Endothelial cell (in vitro differentiated cells): ENCODE data around the gene ADAM21. TPM values are rescaled to one million over a fixed set of nuclear protein-coding genes. Genes with fewer than 3 reads are reported as not detected.
"Not testable (repeated sequence)": the region's sequence is repeated elsewhere in the genome, so short reads cannot be mapped to it uniquely, and the experiment has no call there.

Experiments
- DNase-seq: peaks from one replicate; pipeline ENCODE4 v3.0.0; 2021; ENCODE audit warnings: low spot score
- H3K27ac Mint-ChIP-seq: one replicate; pipeline ENCODE4 v1.8.0; 2021; ENCODE audit warnings: mixed read lengths, inconsistent platforms; ENCODE audit not compliant: unreplicated experiment
- H3K27me3 Mint-ChIP-seq: one replicate; pipeline ENCODE4 v1.8.0; 2021; ENCODE audit warnings: mild to moderate bottlenecking, moderate library complexity, mixed read lengths, inconsistent platforms; ENCODE audit not compliant: unreplicated experiment
- H3K36me3 Mint-ChIP-seq: one replicate; pipeline ENCODE4 v1.8.0; 2021; ENCODE audit warnings: mild to moderate bottlenecking, low read depth, mixed read lengths, inconsistent platforms; ENCODE audit not compliant: unreplicated experiment
- H3K4me1 Mint-ChIP-seq: one replicate; pipeline ENCODE4 v1.8.0; 2021; ENCODE audit warnings: mild to moderate bottlenecking, mixed read lengths, inconsistent platforms; ENCODE audit not compliant: unreplicated experiment
- H3K4me3 Mint-ChIP-seq: one replicate; pipeline ENCODE4 v1.8.0; 2021; ENCODE audit warnings: mild to moderate bottlenecking, mixed read lengths, inconsistent platforms; ENCODE audit not compliant: unreplicated experiment
- H3K9me3 Mint-ChIP-seq: one replicate; pipeline ENCODE4 v1.8.0; 2021; ENCODE audit warnings: mixed read lengths, inconsistent platforms; ENCODE audit not compliant: unreplicated experiment
- CTCF ChIP-seq: fragments of 200-600 bp; sonication (generic); IDR thresholded peaks from one replicate; pipeline ENCODE4 v1.5.0; 2021; ENCODE audit warnings: antibody characterized with exemption; ENCODE audit not compliant: unreplicated experiment
- total RNA-seq: library from RNA; stranded (reverse); fragmentation: NEBNext Ultra II Directional; extraction: Animal tissue kit (Norgen Biotek cat#: 25700); gene quantifications from one replicate; pipeline ENCODE4 v1.2.1, GENCODE V29; 2021; ENCODE audit not compliant: unreplicated experiment

The ADAM21 gene
- total RNA-seq, 1 donor from 2014 or later = not detected

GRCh38 chr14:70441641-70442040 lies 10.3 kb upstream of the ADAM21 start:
- Mint-ChIP-seq H3K4me3 (no peak overlapping the region), H3K4me1 (peaks cover 3% of the 10 kb centered on the region), H3K27me3 (peaks cover 6% of the 10 kb centered on the region), H3K27ac (no peak overlapping the region), H3K36me3 (peaks cover 32% of the 10 kb centered on the region), H3K9me3 (peaks cover 26% of the 10 kb centered on the region)
- no peak for DNase-seq
- no peak for TF ChIP-seq CTCF

- Mint-ChIP-seq H3K9me3 (peaks cover 21% of the 10 kb centered on the region), H3K4me1 (peaks cover 3% of the 10 kb centered on the region), H3K27ac (no peak overlapping the region), H3K36me3 (peaks cover 38% of the 10 kb centered on the region), H3K27me3 (peaks cover 4% of the 10 kb centered on the region), H3K4me3 (peak overlapping the region; percentile 42)
- no peak for TF ChIP-seq CTCF
- DNase-seq = no peak
Measured at GRCh38 chr14:70442750-70443149, 9.2 kb upstream of the ADAM21 start.

- no peak for DNase-seq
- peaks cover 2% of the 10 kb centered on the region for H3K27me3 Mint-ChIP-seq
- peaks cover 14% of the 10 kb centered on the region for H3K36me3 Mint-ChIP-seq
- no peak overlapping the region for H3K4me3 Mint-ChIP-seq
- H3K27ac Mint-ChIP-seq = no peak overlapping the region
- H3K9me3 Mint-ChIP-seq = peaks cover 13% of the 10 kb centered on the region
- H3K4me1 Mint-ChIP-seq = no peaks in the 10 kb centered on the region
- TF ChIP-seq CTCF = no peak
Measured at GRCh38 chr14:70448633-70449340, 3.2 kb upstream of the ADAM21 start.

- no peak for DNase-seq
- Mint-ChIP-seq H3K4me1 (no peaks in the 10 kb centered on the region), H3K9me3 (no peaks in the 10 kb centered on the region), H3K27me3 (no peaks in the 10 kb centered on the region), H3K4me3 (no peak overlapping the region), H3K36me3 (no peaks in the 10 kb centered on the region), H3K27ac (no peak overlapping the region)
- TF ChIP-seq CTCF = no peak
Measured at GRCh38 chr14:70454731-70455130, 2.8 kb downstream of the ADAM21 start.

GRCh38 chr14:70468731-70469130 lies 16.8 kb downstream of the ADAM21 start:
- no peaks in the 10 kb centered on the region for H3K4me1 Mint-ChIP-seq
- no peak overlapping the region for H3K4me3 Mint-ChIP-seq
- no peaks in the 10 kb centered on the region for H3K27me3 Mint-ChIP-seq
- peaks cover 6% of the 10 kb centered on the region for H3K36me3 Mint-ChIP-seq
- no peaks in the 10 kb centered on the region for H3K9me3 Mint-ChIP-seq
- no peak for DNase-seq
- TF ChIP-seq CTCF = no peak
- no peak overlapping the region for H3K27ac Mint-ChIP-seq

GRCh38 chr14:70470863-70471563 lies 19.0 kb downstream of the ADAM21 start:
- H3K36me3 Mint-ChIP-seq = peaks cover 14% of the 10 kb centered on the region
- H3K27me3 Mint-ChIP-seq, H3K4me3 Mint-ChIP-seq, DNase-seq, H3K4me1 Mint-ChIP-seq, H3K9me3 Mint-ChIP-seq, H3K27ac Mint-ChIP-seq: not testable (repeated sequence)
